ENCODE measurements around the gene KCTD6. TPM values are rescaled to one million over a fixed set of nuclear protein-coding genes. Genes with fewer than 3 reads are reported as not detected.

Gene KCTD6
- total RNA-seq, 1 experiment from 2014 or later = 14.2 TPM

DNA sequence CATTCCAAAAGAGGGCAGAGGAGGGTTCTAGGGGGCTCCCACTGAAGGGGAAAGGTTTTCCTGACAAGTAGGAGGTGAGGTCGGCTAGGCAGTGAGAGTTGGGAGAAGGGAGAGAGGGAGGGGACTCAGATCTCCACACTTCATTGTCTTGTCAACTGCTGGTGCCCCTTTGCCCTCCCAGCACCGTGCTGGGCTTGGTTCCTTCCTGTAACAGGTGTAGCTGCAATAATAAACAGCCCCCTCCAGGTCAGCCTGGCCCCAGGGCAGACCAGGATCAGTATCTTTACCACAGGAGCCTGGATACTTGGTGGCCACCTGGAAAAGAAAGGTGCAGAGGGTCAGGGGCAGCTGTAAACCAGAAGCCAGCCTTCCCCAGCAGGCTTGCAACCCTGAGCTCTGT lies 2.9 kb upstream of the KCTD6 start:
- TF ChIP-seq, protein P1, sequence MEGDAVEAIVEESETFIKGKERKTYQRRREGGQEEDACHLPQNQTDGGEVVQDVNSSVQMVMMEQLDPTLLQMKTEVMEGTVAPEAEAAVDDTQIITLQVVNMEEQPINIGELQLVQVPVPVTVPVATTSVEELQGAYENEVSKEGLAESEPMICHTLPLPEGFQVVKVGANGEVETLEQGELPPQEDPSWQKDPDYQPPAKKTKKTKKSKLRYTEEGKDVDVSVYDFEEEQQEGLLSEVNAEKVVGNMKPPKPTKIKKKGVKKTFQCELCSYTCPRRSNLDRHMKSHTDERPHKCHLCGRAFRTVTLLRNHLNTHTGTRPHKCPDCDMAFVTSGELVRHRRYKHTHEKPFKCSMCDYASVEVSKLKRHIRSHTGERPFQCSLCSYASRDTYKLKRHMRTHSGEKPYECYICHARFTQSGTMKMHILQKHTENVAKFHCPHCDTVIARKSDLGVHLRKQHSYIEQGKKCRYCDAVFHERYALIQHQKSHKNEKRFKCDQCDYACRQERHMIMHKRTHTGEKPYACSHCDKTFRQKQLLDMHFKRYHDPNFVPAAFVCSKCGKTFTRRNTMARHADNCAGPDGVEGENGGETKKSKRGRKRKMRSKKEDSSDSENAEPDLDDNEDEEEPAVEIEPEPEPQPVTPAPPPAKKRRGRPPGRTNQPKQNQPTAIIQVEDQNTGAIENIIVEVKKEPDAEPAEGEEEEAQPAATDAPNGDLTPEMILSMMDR (conservative IDR thresholded peaks at IDR 0.05; ENCODE audit: low read depth, low read length) = no peak
- no peak for TF ChIP-seq EZH2 (IDR thresholded peaks at IDR 0.05; ENCODE audit: borderline replicate concordance, low read depth, low read length, poor library complexity, severe bottlenecking)
- Histone ChIP-seq H3K27ac (ENCODE audit: low read depth, low read length, poor library complexity, severe bottlenecking) (no peak overlapping the region), H3K27me3 (replicated peaks; ENCODE audit: insufficient read depth, low read depth, low read length, poor library complexity) (no peaks in the 10 kb centered on the region), H3K4me1 (ENCODE audit: insufficient read depth, low read length, poor library complexity, severe bottlenecking) (peaks cover 4% of the 10 kb centered on the region), H3K9me3 (ENCODE audit: low read depth, low read length, poor library complexity, severe bottlenecking) (no peaks in the 10 kb centered on the region), H3K36me3 (ENCODE audit: insufficient read depth, low read length, poor library complexity, severe bottlenecking) (no peaks in the 10 kb centered on the region), H3K4me3 (ENCODE audit: low read depth, low read length, poor library complexity, severe bottlenecking) (no peak overlapping the region)
- intact Hi-C loops (cut with micrococcal nuclease; ENCODE audit: unreplicated experiment) = no loop called here
- BruUV-seq (replicated peaks) = no TSS peak
- POLR2A ChIA-PET (ENCODE audit: low non-redundant PET) = no interaction called here
- CTCF ChIA-PET = no interaction called here
- DNase-seq (ENCODE audit: low spot score) = no peak

DNA sequence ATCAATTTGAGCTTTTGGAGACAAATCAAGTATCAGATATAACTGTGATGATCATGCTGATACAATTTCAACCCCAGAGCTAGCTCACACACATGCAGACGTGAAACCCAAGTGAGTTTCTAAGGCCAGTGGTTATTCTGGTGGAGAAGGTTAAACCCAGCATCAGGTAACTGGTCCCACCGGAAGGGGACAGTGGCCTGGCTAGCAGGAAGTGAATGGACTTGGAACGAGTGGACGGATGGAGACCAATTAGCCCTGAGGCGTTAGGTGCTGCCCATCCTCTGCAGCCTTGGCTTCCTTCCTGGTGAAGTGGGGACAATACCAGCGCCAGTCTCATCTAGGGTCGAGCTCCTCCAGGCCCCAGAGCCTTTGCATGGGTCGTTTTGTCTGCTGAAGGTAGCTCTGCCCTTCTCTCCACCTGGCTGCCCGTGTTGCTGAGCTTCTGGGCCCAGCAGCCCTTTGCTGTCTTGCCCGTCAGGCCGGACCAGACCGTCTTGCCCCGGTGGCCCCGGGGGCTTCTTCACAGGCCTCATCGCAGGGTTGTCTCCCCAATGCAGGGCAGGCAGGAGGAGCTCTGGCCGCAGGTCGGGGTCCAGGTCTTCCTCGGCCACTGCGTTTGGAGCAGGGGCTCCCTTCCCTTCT lies 915 bp upstream of the KCTD6 start:
- H3K27me3 ChIP-seq (replicated peaks; ENCODE audit: insufficient read depth, low read depth, low read length, poor library complexity) = no peaks in the 10 kb centered on the region
- H3K36me3 ChIP-seq (ENCODE audit: insufficient read depth, low read length, poor library complexity, severe bottlenecking) = no peaks in the 10 kb centered on the region
- no peak overlapping the region for H3K27ac ChIP-seq (ENCODE audit: low read depth, low read length, poor library complexity, severe bottlenecking)
- ChIA-PET POLR2A (ENCODE audit: low non-redundant PET) (no interaction called here), CTCF (no interaction called here)
- BruUV-seq (replicated peaks) = no TSS peak
- H3K9me3 ChIP-seq (ENCODE audit: low read depth, low read length, poor library complexity, severe bottlenecking) = no peaks in the 10 kb centered on the region
- peak overlapping the region; percentile 36 for H3K4me3 ChIP-seq (ENCODE audit: low read depth, low read length, poor library complexity, severe bottlenecking)
- peaks cover 14% of the 10 kb centered on the region for H3K4me1 ChIP-seq (ENCODE audit: insufficient read depth, low read length, poor library complexity, severe bottlenecking)
- intact Hi-C loops (cut with micrococcal nuclease; ENCODE audit: unreplicated experiment) = loop anchor here (5.0 kb wide), 1 partner anchor 36 kb away; no protein-coding TSS in a partner anchor
- TF ChIP-seq, protein P1 (conservative IDR thresholded peaks at IDR 0.05; ENCODE audit: low read depth, low read length) = no peak
- no peak for TF ChIP-seq EZH2 (IDR thresholded peaks at IDR 0.05; ENCODE audit: borderline replicate concordance, low read depth, low read length, poor library complexity, severe bottlenecking)
- no peak for DNase-seq (ENCODE audit: low spot score)

DNA sequence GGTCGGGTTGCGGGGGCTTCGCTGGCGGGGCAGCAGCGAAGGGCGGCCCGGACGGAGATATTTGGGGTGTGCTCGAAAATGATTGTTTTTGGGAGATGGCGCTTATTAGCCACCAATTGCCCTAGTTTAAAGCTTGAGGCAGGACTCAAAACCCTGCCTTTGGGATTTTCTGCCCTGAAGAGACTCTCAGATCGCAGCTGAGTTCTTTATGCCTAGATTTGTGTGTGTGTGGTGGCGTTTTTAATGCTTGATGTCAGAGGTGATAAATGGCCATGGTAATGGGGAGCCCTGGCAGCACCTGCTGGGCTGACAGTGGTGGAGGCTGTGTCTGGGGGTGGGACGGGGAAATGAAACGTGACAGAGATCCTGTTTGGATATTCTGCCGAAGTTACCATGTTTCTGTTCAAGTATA lies 604 bp downstream of the KCTD6 start:
- Histone ChIP-seq H3K9me3 (ENCODE audit: low read depth, low read length, poor library complexity, severe bottlenecking) (no peaks in the 10 kb centered on the region), H3K36me3 (ENCODE audit: insufficient read depth, low read length, poor library complexity, severe bottlenecking) (no peaks in the 10 kb centered on the region), H3K4me3 (ENCODE audit: low read depth, low read length, poor library complexity, severe bottlenecking) (peak overlapping the region; percentile 74), H3K27ac (ENCODE audit: low read depth, low read length, poor library complexity, severe bottlenecking) (peak overlapping the region; percentile 70), H3K27me3 (replicated peaks; ENCODE audit: insufficient read depth, low read depth, low read length, poor library complexity) (no peaks in the 10 kb centered on the region), H3K4me1 (ENCODE audit: insufficient read depth, low read length, poor library complexity, severe bottlenecking) (peaks cover 26% of the 10 kb centered on the region)
- DNase-seq (ENCODE audit: low spot score) = no peak
- no TSS peak for BruUV-seq (replicated peaks)
- intact Hi-C loops (cut with micrococcal nuclease; ENCODE audit: unreplicated experiment) = loop anchor here (5.0 kb wide), 1 partner anchor 35 kb away; no protein-coding TSS in a partner anchor
- ChIA-PET POLR2A (ENCODE audit: low non-redundant PET) (no interaction called here), CTCF (interaction anchor here (0.6 kb wide), 1 partner anchor 29 kb away, joined by 3 read pairs; no protein-coding TSS in a partner anchor)
- TF ChIP-seq, protein P1 (conservative IDR thresholded peaks at IDR 0.05; ENCODE audit: low read depth, low read length) = no peak
- TF ChIP-seq EZH2 (IDR thresholded peaks at IDR 0.05; ENCODE audit: borderline replicate concordance, low read depth, low read length, poor library complexity, severe bottlenecking) = no peak

Measured in A673 (cell line).